GM18498 (cell line): ENCODE measurements around the gene FNBP1.

Source experiments
- ATAC-seq: cut with Tn5 transposase; IDR thresholded peaks from one replicate; pipeline ENCODE4 v1.9.1; 2021; ENCODE audit warnings: mild to moderate bottlenecking, moderate library complexity; ENCODE audit not compliant: unreplicated experiment

Gene FNBP1

GRCh38 chr9:130045725-130046450 is 2.9 kb upstream of the FNBP1 start:
- ATAC-seq: no peak

DNA sequence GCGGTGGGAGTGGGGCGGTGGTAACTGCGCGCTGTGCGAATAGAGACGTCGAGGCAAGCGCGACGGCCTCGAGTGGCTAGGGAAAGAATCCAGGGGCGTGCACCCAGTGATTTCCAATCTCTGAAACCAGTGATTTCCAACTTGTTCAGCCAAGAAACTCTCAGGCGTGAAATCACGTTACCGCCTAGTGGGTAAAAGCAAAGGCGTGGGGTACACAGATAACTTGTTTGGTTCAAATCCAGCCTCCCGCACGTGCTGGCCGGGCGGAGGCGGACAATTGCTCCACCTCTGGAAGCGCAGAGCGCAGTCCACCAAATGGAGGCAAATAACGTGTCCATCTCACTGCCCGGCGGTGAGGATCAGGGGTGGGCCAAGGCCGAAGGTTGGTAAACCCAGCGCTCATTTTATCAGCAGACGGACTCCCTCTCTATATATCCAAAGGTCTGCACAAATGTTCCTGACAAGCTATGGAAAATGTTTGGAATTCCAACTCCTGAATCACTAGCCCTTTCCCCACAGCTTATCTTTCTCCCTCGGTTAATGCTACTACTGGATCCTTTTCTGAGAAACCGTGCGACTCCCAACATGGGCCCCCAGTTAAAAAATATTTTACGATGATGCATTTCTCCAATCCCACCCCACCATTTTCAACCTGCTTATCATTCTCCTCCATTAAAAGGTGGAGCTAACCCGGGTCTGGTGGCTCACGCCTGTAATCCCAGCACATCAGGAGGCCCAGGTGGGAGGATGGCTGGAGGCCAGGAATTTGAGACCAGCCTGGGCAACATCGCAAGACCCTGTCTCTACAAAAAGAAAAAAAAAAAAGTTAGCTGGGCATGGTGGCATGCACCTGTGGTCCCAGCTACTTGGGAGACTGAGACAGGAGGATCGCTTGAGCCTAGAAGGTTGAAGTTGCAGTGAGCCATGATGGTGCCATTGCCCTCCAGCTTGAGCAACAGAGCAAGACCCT is 950 bp upstream of the FNBP1 start:
- ATAC-seq: no peak

GRCh38 chr9:130042406-130042884 is 544 bp downstream of the FNBP1 start:
- ATAC-seq: peak; percentile 1

DNA sequence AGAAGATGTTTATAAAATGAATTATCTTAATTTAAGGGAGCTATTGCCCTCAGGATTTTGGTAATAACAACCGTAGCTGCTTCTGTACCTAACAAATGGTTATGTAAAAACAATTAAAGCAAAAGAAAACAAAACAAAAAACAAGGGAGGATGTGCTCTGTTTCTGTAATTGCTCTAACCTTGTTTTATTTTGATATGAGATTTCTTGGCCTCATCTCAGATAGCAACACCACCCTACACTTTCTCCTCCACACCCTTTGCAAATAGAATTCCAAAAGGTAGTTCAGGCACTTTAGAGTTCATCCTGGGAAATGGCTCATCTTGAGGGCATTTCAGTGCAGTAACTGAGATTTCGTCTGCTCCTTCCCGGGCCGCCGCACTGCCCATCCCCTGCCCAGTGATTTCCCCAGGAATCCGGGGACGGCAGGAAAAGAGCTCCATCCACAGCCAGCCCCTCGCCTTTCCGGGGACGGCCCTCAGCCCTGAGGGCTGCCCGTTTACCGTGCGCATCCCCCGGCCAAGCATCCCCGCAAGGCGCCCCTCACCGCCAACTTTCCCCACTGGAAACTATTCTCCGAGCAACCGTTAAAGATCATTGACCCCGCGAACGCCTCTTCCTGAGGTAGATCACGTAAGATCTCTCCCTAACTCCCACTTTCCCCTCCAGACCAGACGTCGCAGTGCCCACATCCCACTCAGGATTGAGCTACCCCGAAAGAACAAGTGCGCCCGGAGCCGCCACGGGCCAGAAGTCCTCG is 1.2 kb downstream of the FNBP1 start:
- ATAC-seq: no peak

- ATAC-seq: no peak
These were observed 1.9 kb downstream of the FNBP1 start for GRCh38 chr9:130040984-130041647.

DNA sequence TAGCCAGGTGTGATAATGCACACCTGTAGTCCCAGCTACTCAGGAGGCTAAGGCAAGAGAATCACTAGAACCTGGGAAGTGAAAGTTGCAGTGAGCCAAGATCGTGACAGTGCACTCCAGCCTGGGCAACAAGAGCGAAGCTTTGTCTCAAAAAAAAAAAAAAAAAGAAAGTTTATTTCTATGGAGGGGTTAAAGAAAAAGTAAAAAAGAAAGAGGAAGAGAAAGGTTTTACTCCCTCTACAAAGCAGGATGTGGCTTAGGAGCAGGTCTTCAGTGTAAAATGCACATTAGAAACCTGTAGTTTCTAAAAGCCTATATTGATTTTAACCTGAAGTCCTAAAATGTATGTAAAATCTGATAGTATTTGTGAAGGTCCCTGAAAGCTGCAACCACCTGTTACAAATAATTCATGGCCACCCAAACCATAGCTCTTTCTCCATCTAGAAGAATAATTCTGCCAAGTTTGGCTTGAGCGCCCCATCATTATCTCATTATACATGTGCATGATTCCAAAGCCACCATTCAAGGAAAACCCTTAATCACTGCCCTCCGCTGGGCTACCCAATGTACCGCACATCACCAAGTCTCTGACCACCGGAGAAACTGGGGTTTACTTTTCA is 3.4 kb downstream of the FNBP1 start:
- peak; percentile 29 for ATAC-seq

GRCh38 chr9:130036099-130036498 is 6.9 kb downstream of the FNBP1 start:
- no peak for ATAC-seq

- ATAC-seq: no peak
These were observed 8.4 kb downstream of the FNBP1 start for GRCh38 chr9:130034570-130034969.

- no peak for ATAC-seq
These were observed 12.3 kb downstream of the FNBP1 start for GRCh38 chr9:130030651-130031127.

- no peak for ATAC-seq
These were observed 13.6 kb downstream of the FNBP1 start for GRCh38 chr9:130029223-130029973.

DNA sequence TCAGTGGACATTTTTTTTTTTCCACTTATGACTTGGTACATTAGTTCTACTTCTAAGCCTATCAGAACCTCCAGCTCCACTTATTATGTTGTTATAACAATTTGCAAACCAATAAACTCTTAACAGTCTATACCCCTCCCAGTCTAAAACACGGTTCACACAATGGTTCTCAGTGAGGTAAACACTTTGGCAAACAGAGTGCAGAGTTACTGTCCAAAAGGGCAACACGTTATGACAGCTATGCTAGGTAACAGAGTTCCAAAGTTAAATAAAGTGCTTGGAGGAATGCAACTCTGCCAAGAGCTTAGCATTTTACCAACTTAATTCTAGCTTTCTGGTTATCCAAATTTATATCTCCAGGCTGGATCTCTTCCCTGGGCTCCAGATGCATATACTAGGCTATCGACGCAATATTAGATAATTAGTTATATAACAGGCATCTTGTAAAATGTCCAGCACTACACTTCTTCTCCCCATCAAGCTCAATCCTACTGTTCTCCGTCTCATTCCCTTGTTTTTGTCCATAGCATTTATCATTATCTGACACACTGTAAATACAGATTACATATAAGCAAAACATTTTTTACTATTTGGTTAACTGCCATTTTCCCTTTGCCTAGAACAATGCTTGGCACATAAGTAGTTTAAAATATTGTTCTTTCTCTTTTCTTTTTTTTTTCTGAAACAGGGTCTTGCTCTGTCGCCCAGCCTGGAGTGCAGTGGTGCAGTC is 14.3 kb downstream of the FNBP1 start:
- ATAC-seq: no peak

DNA sequence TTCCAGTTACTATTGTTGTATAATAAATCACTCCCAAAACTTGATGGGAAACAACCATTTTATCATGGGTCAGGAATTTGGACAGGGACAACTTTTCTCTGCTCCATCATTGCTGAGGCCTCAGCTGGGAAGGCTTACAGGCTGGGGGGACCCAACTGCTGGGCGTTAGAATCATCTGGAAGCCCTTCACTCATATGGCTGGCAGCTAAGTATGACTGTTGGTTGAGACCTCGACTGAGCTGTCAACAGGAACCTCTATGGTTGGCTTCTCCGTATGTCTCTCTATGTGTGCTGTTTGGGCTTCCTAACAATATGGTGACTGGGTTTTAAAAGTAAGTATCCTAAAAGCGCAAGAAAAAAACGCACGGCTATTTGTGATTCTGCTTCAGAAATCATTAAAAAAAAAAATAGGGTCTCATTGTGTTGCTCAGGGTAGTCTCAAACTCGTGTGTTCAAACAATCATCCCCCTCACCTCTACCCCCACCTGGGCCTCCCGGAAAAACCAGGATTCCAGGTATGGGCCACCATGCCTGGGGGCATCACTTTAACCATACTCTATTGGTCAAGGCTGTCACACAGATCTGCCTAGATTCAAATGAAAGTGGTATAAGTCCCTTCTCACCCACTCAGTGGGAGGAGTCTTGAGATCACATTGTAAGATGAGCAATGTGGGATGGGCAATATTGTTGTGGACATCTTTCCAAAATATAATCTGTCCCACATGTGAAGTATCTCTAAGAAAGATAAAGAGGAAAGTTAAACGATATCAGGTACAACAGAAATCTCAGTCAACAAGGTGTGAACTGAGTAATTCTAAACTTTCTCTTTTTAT is 15.2 kb downstream of the FNBP1 start:
- no peak for ATAC-seq

DNA sequence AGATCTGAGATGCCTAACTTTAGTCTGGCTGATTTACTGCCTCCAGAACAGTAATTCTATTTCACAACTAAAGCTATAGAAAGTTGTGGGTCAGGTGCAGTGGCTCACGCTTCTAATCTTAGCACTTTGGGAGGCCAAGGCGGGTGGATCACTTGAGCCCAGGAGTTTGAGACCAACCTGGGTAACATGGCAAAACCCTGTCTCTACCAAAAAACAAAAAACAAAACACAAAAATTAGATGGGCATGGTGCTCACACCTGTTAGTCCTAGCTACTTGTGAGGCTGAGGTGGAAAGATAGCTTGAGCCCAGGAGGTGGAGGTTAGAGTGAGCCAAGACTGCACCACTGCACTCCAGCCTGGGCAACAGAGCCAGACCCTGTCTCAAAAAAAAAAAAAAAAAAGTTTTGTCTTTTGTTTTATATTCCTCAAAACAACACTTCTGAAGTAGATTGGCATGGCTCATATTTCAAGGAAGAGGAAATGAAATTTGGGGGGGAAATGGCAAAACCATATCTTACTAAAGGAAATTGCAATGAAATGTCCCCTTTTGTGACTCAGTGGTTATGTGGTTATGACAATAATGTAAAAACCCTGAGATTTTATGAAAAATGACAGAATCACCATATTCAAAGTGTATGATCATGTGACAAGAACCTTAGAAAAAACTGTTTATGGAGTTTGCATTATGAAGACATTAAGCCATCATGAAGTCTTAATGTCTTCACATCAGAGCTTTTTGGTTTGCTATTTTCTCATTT is 16.2 kb downstream of the FNBP1 start:
- no peak for ATAC-seq

DNA sequence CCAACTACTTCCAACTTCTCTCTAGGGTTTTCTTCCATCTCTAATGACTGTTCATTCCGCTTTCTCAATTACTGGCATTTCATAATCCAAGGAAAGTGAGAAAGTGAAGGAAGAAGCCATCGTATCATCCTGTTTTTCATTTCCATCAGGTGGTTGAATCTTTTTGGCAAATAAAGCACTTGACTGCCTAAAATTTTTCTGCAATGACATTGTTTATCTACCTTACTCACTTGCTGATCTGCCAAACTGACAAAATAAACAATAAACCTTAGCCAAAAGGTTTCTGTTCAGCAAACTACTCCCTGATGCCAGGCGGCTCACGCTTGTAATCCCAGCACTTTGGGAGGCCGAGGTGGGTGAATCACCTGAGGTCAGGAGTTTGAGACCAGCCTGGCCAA is 18.4 kb downstream of the FNBP1 start:
- no peak for ATAC-seq

DNA sequence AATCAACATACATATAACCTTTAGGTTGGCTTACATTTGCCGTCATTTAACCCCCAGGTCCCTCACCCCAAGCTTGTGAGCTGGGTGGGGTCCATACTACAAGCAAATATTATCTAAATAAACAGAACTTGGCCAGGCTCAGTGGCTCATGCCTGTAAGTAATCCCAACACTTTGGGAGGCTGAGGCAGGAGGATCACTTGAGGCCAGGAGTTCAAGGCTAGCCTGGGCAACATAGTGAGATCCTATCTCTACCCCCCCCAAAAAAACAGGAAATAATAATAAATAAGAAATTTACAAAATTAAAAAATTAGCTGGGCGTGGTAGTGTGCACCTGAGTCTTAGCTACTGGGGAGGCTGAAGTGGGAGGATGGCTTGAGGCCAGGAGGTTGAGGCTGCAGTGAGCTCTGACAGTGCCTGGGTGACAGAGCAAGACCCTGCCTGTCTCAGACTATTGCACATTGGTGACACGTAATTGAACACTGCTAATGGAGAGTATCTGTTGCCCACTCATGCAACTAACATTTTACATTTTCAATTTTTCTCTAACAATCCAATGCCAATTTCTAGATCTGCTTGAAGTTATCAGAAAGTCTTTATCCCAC is 18.9 kb downstream of the FNBP1 start:
- ATAC-seq: no peak

DNA sequence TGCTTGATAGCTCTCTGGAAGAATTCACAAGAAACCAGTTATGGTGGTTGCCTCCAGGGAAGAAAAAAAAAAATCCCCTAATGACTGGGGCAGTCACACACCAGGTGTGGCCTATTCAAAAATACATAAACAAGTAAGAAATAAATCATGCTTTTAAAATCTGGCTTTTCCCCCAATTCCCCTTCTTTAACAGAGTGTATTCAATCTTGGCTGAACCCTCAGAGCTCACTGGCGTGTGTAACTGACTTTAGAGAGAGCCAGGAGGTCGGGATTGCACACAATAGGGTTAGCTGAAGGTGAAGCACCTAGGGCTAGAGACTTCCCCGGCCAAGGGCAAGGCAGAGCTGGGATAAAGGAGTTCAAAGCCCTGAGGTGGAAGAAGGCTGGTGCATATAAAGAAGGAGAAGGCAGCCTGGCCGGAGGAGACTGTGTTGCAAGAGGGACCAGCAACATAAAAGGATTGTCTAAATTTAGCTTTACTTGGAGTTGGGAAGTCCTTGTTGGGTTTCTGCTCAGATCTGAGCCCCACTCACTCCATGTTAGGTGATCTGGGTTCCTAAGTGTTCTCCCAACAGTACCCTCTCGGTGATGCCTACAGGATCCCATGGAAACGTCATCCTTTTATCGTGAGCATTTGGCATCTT is 19.7 kb downstream of the FNBP1 start:
- peak; percentile 31 for ATAC-seq
